Keratinocyte (primary cell): Measurements from ENCODE around the gene MLLT11. TPM values are rescaled to one million over a fixed set of nuclear protein-coding genes. Genes with fewer than 3 reads are reported as not detected.
A peak's percentile ranks its signal among the peaks of the same experiment; 100 is the strongest.

Source experiments
- DNase-seq: peaks from one replicate; pipeline ENCODE4 v3.0.0-alpha.2; 2011; ENCODE audit warnings: low read depth, missing footprints, low spot score
- FAIRE-seq: peaks from 2 replicates; lab custom pipeline; 2011; peaks lifted over from hg19 to GRCh38; lab: Jason Lieb, UNC
- H2AFZ ChIP-seq: 2 replicates; pipeline ENCODE4 v1.6.0; 2012; ENCODE audit warnings: low read length, control low read depth, inconsistent platforms; ENCODE audit not compliant: control insufficient read depth
- H3K27ac ChIP-seq: 2 replicates; pipeline ENCODE4 v1.5.1; 2011; ENCODE audit warnings: low read length; ENCODE audit not compliant: control insufficient read depth, insufficient read depth
- H3K27me3 ChIP-seq: 3 replicates; pipeline ENCODE4 v1.6.0; 2011; ENCODE audit warnings: low read length; ENCODE audit not compliant: control insufficient read depth, insufficient read depth; ENCODE audit errors: extremely low read depth
- H3K36me3 ChIP-seq, 2 experiments: 2 replicates in 1 of 2; 3 replicates in 1 of 2; pipeline ENCODE4 v1.5.1; 2011; ENCODE audit warnings: low read length in 2 of 2, mild to moderate bottlenecking in 1 of 2; ENCODE audit not compliant: control insufficient read depth in 2 of 2, insufficient read depth in 2 of 2; ENCODE audit errors: extremely low read depth in 1 of 2
- H3K4me1 ChIP-seq: 3 replicates; pipeline ENCODE4 v1.5.1; 2011; ENCODE audit warnings: low read length; ENCODE audit not compliant: control insufficient read depth, insufficient read depth; ENCODE audit errors: extremely low read depth
- H3K4me2 ChIP-seq: 3 replicates; pipeline ENCODE4 v1.6.0; 2011; ENCODE audit warnings: low read depth, low read length; ENCODE audit not compliant: control insufficient read depth, insufficient read depth; ENCODE audit errors: extremely low read depth
- H3K4me3 ChIP-seq, 3 experiments: fragments of 200-600 bp in 1 of 3; sonication (generic) in 1 of 3; 2 replicates in 2 of 3; 3 replicates in 1 of 3; pipeline ENCODE4 v1.5.1; 2011 to 2016; ENCODE audit warnings: low read length in 3 of 3, mild to moderate bottlenecking in 3 of 3, control low read depth in 2 of 3, inconsistent platforms in 1 of 3, low read depth in 1 of 3, mixed read lengths in 1 of 3, mixed run types in 1 of 3, moderate library complexity in 1 of 3; ENCODE audit not compliant: control insufficient read depth in 2 of 3, insufficient read depth in 2 of 3; ENCODE audit errors: extremely low read depth in 1 of 3
- H3K79me2 ChIP-seq: 2 replicates; pipeline ENCODE4 v1.6.0; 2012; ENCODE audit warnings: low read length; ENCODE audit not compliant: control insufficient read depth, insufficient read depth
- H3K9ac ChIP-seq: 3 replicates; pipeline ENCODE4 v1.6.0; 2011; ENCODE audit warnings: low read length; ENCODE audit not compliant: control insufficient read depth, insufficient read depth; ENCODE audit errors: extremely low read depth
- H3K9me1 ChIP-seq: 3 replicates; pipeline ENCODE4 v1.6.0; 2011; ENCODE audit warnings: low read length; ENCODE audit not compliant: control insufficient read depth, insufficient read depth; ENCODE audit errors: extremely low read depth
- H3K9me3 ChIP-seq: 2 replicates; pipeline ENCODE4 v1.5.1; 2012; ENCODE audit warnings: low read depth, low read length; ENCODE audit not compliant: control insufficient read depth
- H4K20me1 ChIP-seq: 3 replicates; pipeline ENCODE4 v1.6.0; 2011; ENCODE audit warnings: low read length; ENCODE audit not compliant: control insufficient read depth, insufficient read depth; ENCODE audit errors: extremely low read depth
- CTCF ChIP-seq, 3 experiments: IDR thresholded peaks in 1 of 3; conservative IDR thresholded peaks in 1 of 3; optimal IDR thresholded peaks in 1 of 3; 2 replicates in 2 of 3; 3 replicates in 1 of 3; pipeline versions ENCODE3 to v1.5.1; 2011; ENCODE audit warnings: low read length in 3 of 3, mild to moderate bottlenecking in 3 of 3, moderate library complexity in 2 of 3, control low read depth in 1 of 3, inconsistent platforms in 1 of 3; ENCODE audit not compliant: insufficient read depth in 2 of 3; ENCODE audit errors: extremely low read depth in 1 of 3
- EZH2 ChIP-seq: IDR thresholded peaks from one replicate; pipeline ENCODE4 v1.6.1; 2012; ENCODE audit warnings: inconsistent platforms, mild to moderate bottlenecking, low read length, moderate library complexity
- dilution Hi-C: fragments of 300-500 bp; cut with MboI; formaldehyde crosslinking; loops from one replicate; pipeline ENCODE4 v1.7.0; 2020; ENCODE audit warnings: low sequenced_read_pairs; ENCODE audit not compliant: extremely low pct_ligation_motif_present
- polyA plus RNA-seq, 5 experiments: library from polyadenylated mRNA; depleted of rRNA in 3 of 5; stranded (reverse) in 3 of 5; stranded (forward) in 1 of 5; unstranded in 1 of 5; fragments of >200 nt; gene quantifications; 1 replicate in 1 of 5; 2 replicates in 3 of 5; 3 replicates in 1 of 5; pipeline versions ENCODE4 v1.2.1 to v1.2.3, GENCODE V29; 2011 to 2012; ENCODE audit warnings: missing spikeins in 2 of 5, low read depth in 1 of 5, low replicate concordance in 1 of 5

Gene MLLT11
- polyA plus RNA-seq, 1 donor (not counting 4 experiments of a cell fraction or from before 2014, with no cell fraction given): 10.8 TPM

GRCh38 chr1:151047591-151047924 is 12.6 kb upstream of the MLLT11 start, which contains the start of gene C1orf56:
TSS of gene C1orf56 (plus strand) at chr1:151047751. CDS start at chr1:151047848, 97 bp downstream.
- H3K4me1 ChIP-seq: peaks cover 14% of the 10 kb centered on the region
- peaks cover 2% of the 10 kb centered on the region for H4K20me1 ChIP-seq
- no peaks in the 10 kb centered on the region for H3K9me1 ChIP-seq
- H3K79me2 ChIP-seq: no peaks in the 10 kb centered on the region
- no peak for DNase-seq
- H3K9ac ChIP-seq: peak within 1 kb of the TSS; percentile 70
- TF ChIP-seq CTCF (optimal IDR thresholded peaks at IDR 0.05 in 1 of 3, IDR thresholded peaks at IDR 0.05 in 1 of 3, conservative IDR thresholded peaks at IDR 0.05 in 1 of 3; ENCODE audit: extremely low read depth in 1 of 3, insufficient read depth in 2 of 3, low read length in 3 of 3) (no peak), EZH2 (no peak)
- H3K4me3 ChIP-seq: peak within 1 kb of the TSS; percentile 48 to 84 (median 79)
- no peaks in the 10 kb centered on the region for H3K9me3 ChIP-seq
- no peak for FAIRE-seq
- peak within 1 kb of the TSS; percentile 98 for H3K4me2 ChIP-seq
- H3K27me3 ChIP-seq: no peaks in the 10 kb centered on the region
- H3K27ac ChIP-seq: peak within 1 kb of the TSS; percentile 51
- H3K36me3 ChIP-seq: peaks cover 12% of the 10 kb centered on the region in 2 experiments
- peak within 1 kb of the TSS; percentile 91 for H2AFZ ChIP-seq
- dilution Hi-C loops: no loop called here

GRCh38 chr1:151047925-151048644 is 12.1 kb upstream of the MLLT11 start:
- Histone ChIP-seq H3K9me3 (no peaks in the 10 kb centered on the region), H3K9me1 (no peaks in the 10 kb centered on the region), H3K27me3 (no peaks in the 10 kb centered on the region), H3K36me3 (peaks cover 15 to 17% of the 10 kb centered on the region in 2 experiments), H3K27ac (peak overlapping the region; percentile 51), H3K4me2 (peak overlapping the region; percentile 98), H4K20me1 (peaks cover 2% of the 10 kb centered on the region), H3K79me2 (no peaks in the 10 kb centered on the region), H3K9ac (peak overlapping the region; percentile 70), H2AFZ (peak overlapping the region; percentile 91), H3K4me3 (peak overlapping the region; percentile 48 to 84 (median 79)), H3K4me1 (peaks cover 14% of the 10 kb centered on the region)
- dilution Hi-C loops: no loop called here
- FAIRE-seq: no peak
- TF ChIP-seq EZH2: no peak
- peak; percentile 33 to 72 (median 56) for TF ChIP-seq CTCF (optimal IDR thresholded peaks at IDR 0.05 in 1 of 3, IDR thresholded peaks at IDR 0.05 in 1 of 3, conservative IDR thresholded peaks at IDR 0.05 in 1 of 3; ENCODE audit: extremely low read depth in 1 of 3, insufficient read depth in 2 of 3, low read length in 3 of 3)
- DNase-seq: no peak
